Left lobe of liver (tissue), 2 donors: ENCODE measurements around the gene CEP57. TPM values are rescaled to one million over a fixed set of nuclear protein-coding genes. Genes with fewer than 3 reads are reported as not detected.
"Not testable (repeated sequence)": the region's sequence is repeated elsewhere in the genome, so short reads cannot be mapped to it uniquely, and the experiment has no call there.

ENCODE experiments used
- ATAC-seq: fragments of 200-7000 bp; cut with Tn5 transposase; one replicate; pipeline ENCODE4 v1.9.1; 2020; ENCODE audit warnings: mild to moderate bottlenecking, moderate library complexity
- DNase-seq: peaks from one replicate; pipeline ENCODE4 v3.0.0-alpha.2; 2020; ENCODE audit warnings: low spot score
- total RNA-seq: library from RNA; stranded (reverse); gene quantifications from one replicate; pipeline ENCODE4 v1.2.1, GENCODE V29; 2021
- donor health status: DM: no; HTN: no; CAD: no; lungs with moderate emphysema.
- donor health status: DM: no; HTN: yes; CAD: no.

Gene CEP57
- total RNA-seq, 1 donor from 2014 or later = 32.6 TPM

DNA sequence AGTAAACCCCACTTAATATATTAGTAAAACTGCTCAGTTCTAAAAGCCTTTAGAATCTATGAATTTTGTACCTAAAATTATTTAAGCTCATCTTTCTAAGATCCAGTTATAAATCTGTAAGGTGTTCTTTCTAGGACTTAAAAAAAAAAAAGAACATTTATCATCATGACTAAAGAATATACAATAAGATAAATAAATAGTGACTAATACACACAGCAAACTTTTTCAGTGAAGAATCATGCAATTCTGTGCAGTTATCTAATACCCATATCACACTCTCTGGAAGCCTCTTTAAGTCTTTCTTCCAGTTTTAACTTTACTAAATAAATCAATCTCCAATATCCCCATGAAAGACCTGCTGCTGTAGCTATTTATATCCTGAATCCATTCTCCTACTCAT, 59.8 kb downstream of the CEP57 start:
- DNase-seq (no peak), ATAC-seq (no peak)

DNA sequence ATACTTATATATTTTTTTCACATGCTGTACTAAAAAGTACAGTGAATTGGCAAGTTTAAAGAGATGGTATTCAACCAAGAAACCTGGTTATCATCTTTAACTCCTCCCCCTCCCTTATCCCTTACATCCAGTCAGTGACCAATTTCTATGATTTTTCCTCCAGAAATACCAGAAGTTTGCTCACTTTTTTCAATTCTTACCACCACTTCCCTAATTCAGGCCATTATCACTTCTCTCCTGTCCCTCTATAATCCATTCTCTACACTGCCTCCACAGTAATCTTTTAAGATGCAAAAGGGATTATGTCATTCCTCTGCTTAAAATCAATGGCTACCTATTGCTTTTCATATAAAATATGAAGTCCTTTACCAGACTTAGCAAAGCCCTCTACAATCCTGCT, 62.8 kb downstream of the CEP57 start:
- ATAC-seq (no peak), DNase-seq (no peak)

GRCh38 chr11:95853862-95854261, 63.6 kb downstream of the CEP57 start:
- ATAC-seq = no peak
- no peak for DNase-seq

GRCh38 chr11:95854362-95854761, 64.1 kb downstream of the CEP57 start:
- not testable (repeated sequence) for ATAC-seq, DNase-seq

DNA sequence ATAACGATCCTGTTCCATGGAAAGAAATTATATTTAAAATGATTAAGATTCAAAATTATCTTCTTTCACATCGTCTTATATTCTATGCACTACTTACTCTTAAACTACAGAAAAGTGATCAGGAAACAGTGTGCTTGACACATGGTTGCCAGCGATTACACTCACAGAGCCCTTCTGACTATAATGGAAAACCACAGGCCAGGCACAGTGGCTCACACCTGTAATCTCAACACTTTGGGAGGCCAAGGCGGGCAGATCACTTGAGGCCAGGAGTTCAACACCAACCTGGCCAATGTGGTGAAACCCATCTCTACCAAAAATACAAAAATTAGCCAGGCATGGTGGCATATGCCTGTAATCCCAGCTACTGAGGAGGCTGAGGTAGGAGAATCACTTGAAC, 69.7 kb downstream of the CEP57 start:
- ATAC-seq, DNase-seq: not testable (repeated sequence)

DNA sequence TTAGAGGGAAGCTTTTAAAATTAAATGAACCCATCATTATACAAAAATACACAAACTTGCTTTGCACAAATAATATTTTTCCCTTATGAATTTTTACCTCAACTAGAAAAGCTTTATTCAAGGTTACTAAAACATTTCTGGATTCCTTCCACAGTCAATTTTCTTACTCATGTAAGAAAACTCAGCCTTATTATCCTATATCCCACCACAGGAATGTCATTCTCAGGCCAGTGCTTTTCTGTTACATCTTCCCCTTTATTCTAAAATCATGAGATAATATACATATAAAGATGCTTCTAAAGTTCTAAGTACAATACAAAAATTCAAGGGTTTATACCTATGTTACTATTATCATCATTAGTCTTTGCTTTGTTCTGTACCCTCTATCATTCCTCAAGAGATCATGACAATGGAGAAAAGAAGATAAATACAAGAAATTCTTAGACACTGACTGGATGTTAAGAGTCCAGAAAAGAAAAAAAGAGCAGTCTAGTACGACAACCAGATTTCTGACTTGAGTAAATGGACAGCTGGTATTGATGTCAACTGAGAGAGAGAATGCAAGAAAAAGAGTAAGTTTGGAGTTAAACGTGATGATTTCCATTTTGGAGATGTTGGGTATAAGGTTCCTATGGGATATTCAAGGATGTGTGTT, 73.3 kb downstream of the CEP57 start:
- DNase-seq (no peak), ATAC-seq (no peak)

GRCh38 chr11:95867105-95867504, 76.8 kb downstream of the CEP57 start:
- no peak for ATAC-seq
- DNase-seq = no peak

- not testable (repeated sequence) for ATAC-seq, DNase-seq
Observed at GRCh38 chr11:95870877-95871276, 80.6 kb downstream of the CEP57 start.

DNA sequence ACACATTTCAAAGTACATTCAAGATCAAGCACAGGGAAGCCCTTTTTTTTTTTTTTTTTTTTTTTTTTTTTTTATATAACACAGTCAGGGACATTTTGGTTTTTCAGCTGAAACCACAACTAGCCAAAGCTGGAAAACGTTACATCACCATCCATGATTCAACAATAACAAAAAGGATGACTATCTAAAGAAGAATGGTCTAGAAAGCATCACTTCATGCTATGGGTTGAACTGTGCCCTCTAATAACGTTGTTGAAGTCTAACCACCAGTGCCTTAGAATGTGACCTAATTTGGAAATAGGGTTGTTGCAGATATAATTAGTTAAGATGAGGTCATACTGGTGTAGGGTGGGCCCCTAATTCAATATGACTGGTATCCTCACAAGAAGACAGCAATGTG, 87.0 kb downstream of the CEP57 start:
- DNase-seq (no peak), ATAC-seq (no peak)

Other genes with a start within 250 kb of the CEP57 start
- gene FAM76B, start 716 bp upstream of the CEP57 start, total RNA-seq = 20.8 TPM
- gene MTMR2, start 133.6 kb downstream of the CEP57 start, total RNA-seq = 3.1 TPM